ENCODE measurements around the gene CCDC13.

GRCh38 chr3:42735615-42736014 is 37.4 kb downstream of the CCDC13 start:
- no peak for TF ChIP-seq CTCF (conservative IDR thresholded peaks at IDR 0.05)
- no peak for TF ChIP-seq EZH2 (IDR thresholded peaks at IDR 0.05; ENCODE audit: low read depth)
